T-helper 2 cell treated with Interferon-gamma antibody and Interleukin-4, amounts not matched to agents 100 ng/mL and 5 ng/mL, for 36 hours (primary cell): ENCODE results near the gene SLC25A13. TPM values are rescaled to one million over a fixed set of nuclear protein-coding genes. Genes with fewer than 3 reads are reported as not detected.

Experiments
- intact Hi-C: fragments of 100-400 bp; cut with micrococcal nuclease; formaldehyde crosslinking; loops from one replicate; pipeline ENCODE4 v1.15.1; 2023
- total RNA-seq: library from RNA; stranded (reverse); gene quantifications from 2 replicates; pipeline ENCODE4 v1.2.3, GENCODE V29; 2022

The SLC25A13 gene
- total RNA-seq, 1 donor from 2014 or later, result 15.8 TPM

- intact Hi-C loops, result no loop called here
Observed at GRCh38 chr7:96212474-96212873, 109.4 kb downstream of the SLC25A13 start.

GRCh38 chr7:96211954-96212353 lies 109.9 kb downstream of the SLC25A13 start:
- intact Hi-C loops, result no loop called here

GRCh38 chr7:96205665-96206064 lies 116.2 kb downstream of the SLC25A13 start:
- intact Hi-C loops, result no loop called here

- intact Hi-C loops, result no loop called here
Observed at GRCh38 chr7:96204601-96205000, 117.3 kb downstream of the SLC25A13 start.

GRCh38 chr7:96203786-96204185 lies 118.1 kb downstream of the SLC25A13 start:
- intact Hi-C loops, result no loop called here

GRCh38 chr7:96202102-96202501 lies 119.8 kb downstream of the SLC25A13 start:
- intact Hi-C loops, result no loop called here

GRCh38 chr7:96200740-96201139 lies 121.2 kb downstream of the SLC25A13 start:
- intact Hi-C loops, result no loop called here

GRCh38 chr7:96199421-96199820 lies 122.5 kb downstream of the SLC25A13 start:
- intact Hi-C loops, result no loop called here

- intact Hi-C loops, result no loop called here
Observed at GRCh38 chr7:96198047-96198636, 123.8 kb downstream of the SLC25A13 start.

GRCh38 chr7:96196676-96197075 lies 125.2 kb downstream of the SLC25A13 start:
- intact Hi-C loops, result no loop called here

GRCh38 chr7:96189129-96189820 lies 132.6 kb downstream of the SLC25A13 start:
- intact Hi-C loops, result no loop called here

- intact Hi-C loops, result no loop called here
Observed at GRCh38 chr7:96188591-96188991, 133.3 kb downstream of the SLC25A13 start.

GRCh38 chr7:96188174-96188581 lies 133.7 kb downstream of the SLC25A13 start:
- intact Hi-C loops, result no loop called here

GRCh38 chr7:96187735-96188134 lies 134.2 kb downstream of the SLC25A13 start:
- intact Hi-C loops, result no loop called here

GRCh38 chr7:96184783-96185182 lies 137.1 kb downstream of the SLC25A13 start:
- intact Hi-C loops, result no loop called here

- intact Hi-C loops, result no loop called here
Observed at GRCh38 chr7:96183163-96183670, 138.7 kb downstream of the SLC25A13 start.

GRCh38 chr7:96182424-96183158 lies 139.3 kb downstream of the SLC25A13 start:
- intact Hi-C loops, result no loop called here

- intact Hi-C loops, result no loop called here
Observed at GRCh38 chr7:96181174-96181573, 140.7 kb downstream of the SLC25A13 start.

- intact Hi-C loops, result no loop called here
Observed at GRCh38 chr7:96179837-96180236, 142.1 kb downstream of the SLC25A13 start.

GRCh38 chr7:96179341-96179740 lies 142.6 kb downstream of the SLC25A13 start:
- intact Hi-C loops, result no loop called here

- intact Hi-C loops, result no loop called here
Observed at GRCh38 chr7:96178581-96178980, 143.3 kb downstream of the SLC25A13 start.

GRCh38 chr7:96177353-96177752 lies 144.5 kb downstream of the SLC25A13 start:
- intact Hi-C loops, result no loop called here
